NB4 (cell line): Measurements from ENCODE around the gene NUP98.

Source experiments
- DNase-seq: peaks from one replicate; pipeline ENCODE4 v3.0.0; 2010; ENCODE audit warnings: low read depth
- H3K4me3 ChIP-seq: one replicate; pipeline ENCODE4 v1.5.1; 2011; ENCODE audit warnings: mild to moderate bottlenecking, low read depth, low read length, moderate library complexity
- CTCF ChIP-seq: IDR thresholded peaks from one replicate; pipeline ENCODE4 v1.5.1; 2012; ENCODE audit warnings: low read depth, low read length
- MYC ChIP-seq: IDR thresholded peaks from 2 replicates; pipeline ENCODE4 v1.6.1; 2011; ENCODE audit warnings: low read depth, low read length
- POLR2A ChIP-seq: IDR thresholded peaks from 2 replicates; pipeline ENCODE4 v1.6.1; 2011; ENCODE audit warnings: mild to moderate bottlenecking; ENCODE audit not compliant: insufficient read length; ENCODE audit errors: extremely low read depth
- TF ChIP-seq, protein P1 (sequence below): IDR thresholded peaks from 2 replicates; pipeline ENCODE4 v1.6.1; 2011; ENCODE audit warnings: low read depth, low read length

Gene NUP98

DNA sequence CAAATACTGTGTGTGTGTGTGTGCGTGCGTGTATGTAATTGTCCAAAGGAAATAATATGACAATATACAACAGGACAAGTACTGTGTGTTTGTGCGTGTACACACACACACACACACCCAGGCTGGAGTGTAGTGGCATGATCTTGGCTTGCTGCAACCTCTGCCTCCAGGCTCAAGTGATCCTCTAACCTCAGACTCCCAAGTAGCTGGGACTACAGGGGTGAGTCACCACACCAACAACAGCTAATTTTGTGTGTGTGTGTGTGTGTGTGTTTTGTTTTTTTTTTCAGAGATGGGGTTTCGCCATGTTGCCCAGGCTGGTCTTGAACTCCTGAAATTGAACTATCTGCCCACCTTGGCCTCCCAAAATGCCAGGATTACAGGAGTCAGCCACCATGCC, 61.5 kb downstream of the NUP98 start:
- TF ChIP-seq, protein P1, sequence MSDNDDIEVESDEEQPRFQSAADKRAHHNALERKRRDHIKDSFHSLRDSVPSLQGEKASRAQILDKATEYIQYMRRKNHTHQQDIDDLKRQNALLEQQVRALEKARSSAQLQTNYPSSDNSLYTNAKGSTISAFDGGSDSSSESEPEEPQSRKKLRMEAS, result no peak
- TF ChIP-seq CTCF (no peak), MYC (no peak), POLR2A (no peak)
- H3K4me3 ChIP-seq, result no peak overlapping the region
- DNase-seq, result peak; percentile 22

GRCh38 chr11:3732671-3733436, 64.5 kb downstream of the NUP98 start:
- DNase-seq, result no peak
- TF ChIP-seq MYC (no peak), POLR2A (no peak), CTCF (no peak)
- TF ChIP-seq, protein P1, result no peak
- no peak overlapping the region for H3K4me3 ChIP-seq

DNA sequence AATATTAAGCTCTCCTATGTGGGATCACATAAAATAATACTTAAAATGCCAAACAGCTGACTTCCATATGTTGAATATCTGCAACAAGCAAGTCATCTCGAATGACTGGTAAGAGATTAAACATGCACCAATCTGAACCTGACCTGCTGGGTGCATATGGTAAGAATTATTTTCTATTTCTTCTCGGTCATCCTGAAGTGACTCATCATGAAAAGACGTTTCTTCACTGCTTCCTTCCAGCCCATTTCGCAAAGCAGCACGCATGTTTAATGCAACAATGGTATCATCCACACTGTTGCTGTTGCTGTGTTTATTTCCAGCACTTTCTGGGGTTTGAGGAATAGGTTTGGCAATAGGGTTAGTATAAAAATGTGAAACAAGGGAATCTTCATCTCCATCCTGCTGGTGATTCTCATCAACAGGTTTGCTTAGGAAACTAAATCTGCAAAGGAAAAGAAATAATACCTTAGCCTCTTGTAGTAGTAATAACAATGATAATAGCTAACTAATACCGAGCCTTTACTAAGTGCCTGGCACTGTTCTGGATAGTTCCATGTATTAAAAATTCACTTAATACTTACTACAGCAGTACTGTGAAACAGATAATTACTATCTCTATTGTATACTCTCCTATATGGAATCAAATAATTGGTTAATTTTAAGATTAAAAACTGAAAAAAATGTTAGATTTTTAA, 74.2 kb downstream of the NUP98 start:
- no peak for TF ChIP-seq CTCF
- TF ChIP-seq, protein P1, result peak; percentile 76
- peak; percentile 77 for TF ChIP-seq MYC
- TF ChIP-seq POLR2A, result no peak
- H3K4me3 ChIP-seq, result no peak overlapping the region
- DNase-seq, result peak; percentile 83

- TF ChIP-seq POLR2A (no peak), CTCF (no peak), MYC (no peak)
- TF ChIP-seq, protein P1, result no peak
Observed at GRCh38 chr11:3722100-3722499, 75.3 kb downstream of the NUP98 start.

DNA sequence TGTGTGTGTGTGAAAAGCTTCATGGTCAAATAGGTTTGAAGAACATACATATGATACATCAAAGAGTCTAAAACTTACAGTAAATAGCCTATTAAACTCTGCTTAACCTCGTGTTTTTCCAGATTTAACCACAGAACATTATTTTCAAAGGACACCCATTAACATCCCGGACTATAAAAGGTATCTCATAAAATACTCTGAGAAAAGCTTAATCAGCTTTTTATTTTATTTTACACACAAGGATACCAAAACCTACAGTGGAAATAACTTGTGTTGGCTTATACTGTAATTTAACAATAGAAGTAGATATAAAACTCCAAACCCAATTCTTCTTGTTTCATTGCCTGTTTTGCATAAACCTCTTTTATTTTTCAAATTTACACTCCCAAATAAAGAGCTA, 76.4 kb downstream of the NUP98 start:
- no peak overlapping the region for H3K4me3 ChIP-seq
- TF ChIP-seq MYC (no peak), POLR2A (no peak), CTCF (no peak)
- TF ChIP-seq, protein P1, result no peak
- DNase-seq, result no peak

More at GRCh38 chr11:3722100-3722499, 75.3 kb downstream of the NUP98 start:
- no peak overlapping the region for H3K4me3 ChIP-seq
- DNase-seq, result no peak
